SK-N-SH treated with all-trans-retinoic acid at 6 μM for 48 hours (cell line): ENCODE measurements around the gene TSPAN3.

ENCODE experiments used
- ATAC-seq: fragments of 200-7000 bp; cut with Tn5 transposase; 3 replicates; pipeline ENCODE4 v1.9.1; 2020; ENCODE audit warnings: mild to moderate bottlenecking, moderate library complexity
- ARNTL ChIP-seq: fragments of 450-650 bp; formaldehyde crosslinking; IDR thresholded peaks from 2 replicates; pipeline ENCODE4 v1.5.0; 2020; ENCODE audit warnings: low read depth, mild to moderate bottlenecking, moderate library complexity, borderline replicate concordance
- BACH2 ChIP-seq: fragments of 250-450 bp; sonication (Bioruptor Pico); IDR thresholded peaks from 2 replicates; pipeline ENCODE4 v1.9.0; 2021; ENCODE audit warnings: mild to moderate bottlenecking, borderline replicate concordance
- ESRRG ChIP-seq: fragments of 250-450 bp; sonication (Bioruptor Pico); IDR thresholded peaks from 2 replicates; pipeline ENCODE4 v1.6.1; 2021; ENCODE audit warnings: mild to moderate bottlenecking
- ISL1 ChIP-seq: fragments of 250-450 bp; sonication (Bioruptor Pico); IDR thresholded peaks from 2 replicates; pipeline ENCODE4 v2.1.2; 2022; ENCODE audit warnings: mild to moderate bottlenecking, moderate library complexity
- OSR1 ChIP-seq: fragments of 250-450 bp; sonication (Bioruptor Pico); IDR thresholded peaks from 2 replicates; pipeline ENCODE4 v1.8.0; 2022; ENCODE audit warnings: moderate library complexity, mild to moderate bottlenecking, inconsistent platforms
- RARB ChIP-seq: fragments of 250-450 bp; sonication (Bioruptor Pico); IDR thresholded peaks from 2 replicates; pipeline ENCODE4 v1.8.0; 2021; ENCODE audit warnings: mild to moderate bottlenecking, moderate library complexity
- SNAI2 ChIP-seq: fragments of 250-450 bp; sonication (Bioruptor Pico); IDR thresholded peaks from 2 replicates; pipeline ENCODE4 v1.5.0; 2020; ENCODE audit warnings: mild to moderate bottlenecking, moderate library complexity
- TCF4 ChIP-seq: fragments of 250-450 bp; sonication (Bioruptor Pico); IDR thresholded peaks from 2 replicates; pipeline ENCODE4 v1.8.0; 2021; ENCODE audit warnings: mild to moderate bottlenecking, moderate library complexity, borderline replicate concordance
- TOX ChIP-seq: fragments of 250-450 bp; sonication (Bioruptor Pico); IDR thresholded peaks from 2 replicates; pipeline ENCODE4 v1.8.0; 2021; ENCODE audit warnings: mild to moderate bottlenecking, moderate library complexity, borderline replicate concordance
- ZC3H10 ChIP-seq: fragments of 250-450 bp; sonication (Bioruptor Pico); IDR thresholded peaks from 2 replicates; pipeline ENCODE4 v1.5.1; 2021; ENCODE audit warnings: mild to moderate bottlenecking, moderate library complexity
- ZFP30 ChIP-seq: fragments of 450-650 bp; formaldehyde crosslinking; IDR thresholded peaks from 2 replicates; pipeline ENCODE4 v1.5.0; 2022; ENCODE audit warnings: mild to moderate bottlenecking, moderate library complexity
- ZNF565 ChIP-seq: fragments of 450-650 bp; formaldehyde crosslinking; conservative IDR thresholded peaks from 2 replicates; pipeline ENCODE4 v1.5.0; 2020; ENCODE audit warnings: low read depth, mild to moderate bottlenecking, moderate library complexity
- ZNF70 ChIP-seq: fragments of 450-650 bp; formaldehyde crosslinking; IDR thresholded peaks from 2 replicates; pipeline ENCODE4 v1.5.0; 2020; ENCODE audit warnings: mild to moderate bottlenecking, moderate library complexity
- ZNF8 ChIP-seq: fragments of 450-650 bp; formaldehyde crosslinking; IDR thresholded peaks from 2 replicates; pipeline ENCODE4 v1.5.0; 2020; ENCODE audit warnings: mild to moderate bottlenecking, moderate library complexity
- TF ChIP-seq, protein P1 (sequence below): fragments of 250-450 bp; sonication (Bioruptor Pico); IDR thresholded peaks from 2 replicates; pipeline ENCODE4 v1.5.1; 2020; ENCODE audit warnings: low read depth, mild to moderate bottlenecking, moderate library complexity
- TF ChIP-seq, protein P2 (sequence below): fragments of 250-450 bp; sonication (Bioruptor Pico); IDR thresholded peaks from 2 replicates; pipeline ENCODE4 v1.5.0; 2020; ENCODE audit warnings: mild to moderate bottlenecking, moderate library complexity
- TF ChIP-seq, protein P3 (sequence below): fragments of 250-450 bp; sonication (Bioruptor Pico); IDR thresholded peaks from 2 replicates; pipeline ENCODE4 v1.5.1; 2021; ENCODE audit warnings: mild to moderate bottlenecking, moderate library complexity
- TF ChIP-seq, protein P4 (sequence below): fragments of 250-450 bp; sonication (Bioruptor Pico); IDR thresholded peaks from 2 replicates; pipeline ENCODE4 v1.8.0; 2021; ENCODE audit warnings: low read depth, mild to moderate bottlenecking, moderate library complexity, borderline replicate concordance
- TF ChIP-seq, protein P5 (sequence below): fragments of 250-450 bp; sonication (Bioruptor Pico); IDR thresholded peaks from 2 replicates; pipeline ENCODE4 v1.8.0; 2020; ENCODE audit warnings: mild to moderate bottlenecking, moderate library complexity, borderline replicate concordance

Gene TSPAN3

DNA sequence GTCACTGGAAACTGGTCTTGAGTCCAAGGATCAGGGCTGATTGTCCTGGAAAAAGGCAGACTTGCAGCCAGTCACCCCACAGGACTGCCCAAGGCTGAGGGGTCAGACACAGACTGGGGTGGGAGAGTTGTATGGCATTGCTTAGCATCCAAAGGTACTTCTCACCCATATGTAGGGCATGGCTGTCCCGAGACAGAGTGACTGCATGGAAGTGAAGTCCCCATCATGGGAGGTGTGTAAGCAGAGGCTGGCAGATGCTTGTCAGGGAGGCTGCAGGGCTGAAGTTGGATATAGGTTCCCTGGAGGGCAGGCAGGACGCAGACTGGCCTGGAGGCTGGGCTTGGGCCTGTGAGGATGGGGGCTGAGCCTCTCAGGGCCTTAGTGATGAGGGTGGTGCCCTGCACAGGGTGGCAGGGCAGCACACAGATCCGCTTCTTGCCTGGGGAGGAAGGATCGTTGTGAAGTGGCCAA, 44.9 kb downstream of the TSPAN3 start:
- TF ChIP-seq TCF4 (CRISPR knock-in tag) (no peak), ARNTL (CRISPR knock-in tag) (no peak), RARB (no peak)
- TF ChIP-seq, protein P1, sequence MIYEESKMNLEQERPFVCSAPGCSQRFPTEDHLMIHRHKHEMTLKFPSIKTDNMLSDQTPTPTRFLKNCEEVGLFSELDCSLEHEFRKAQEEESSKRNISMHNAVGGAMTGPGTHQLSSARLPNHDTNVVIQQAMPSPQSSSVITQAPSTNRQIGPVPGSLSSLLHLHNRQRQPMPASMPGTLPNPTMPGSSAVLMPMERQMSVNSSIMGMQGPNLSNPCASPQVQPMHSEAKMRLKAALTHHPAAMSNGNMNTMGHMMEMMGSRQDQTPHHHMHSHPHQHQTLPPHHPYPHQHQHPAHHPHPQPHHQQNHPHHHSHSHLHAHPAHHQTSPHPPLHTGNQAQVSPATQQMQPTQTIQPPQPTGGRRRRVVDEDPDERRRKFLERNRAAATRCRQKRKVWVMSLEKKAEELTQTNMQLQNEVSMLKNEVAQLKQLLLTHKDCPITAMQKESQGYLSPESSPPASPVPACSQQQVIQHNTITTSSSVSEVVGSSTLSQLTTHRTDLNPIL (CRISPR knock-in tag) = no peak
- TF ChIP-seq, protein P2, sequence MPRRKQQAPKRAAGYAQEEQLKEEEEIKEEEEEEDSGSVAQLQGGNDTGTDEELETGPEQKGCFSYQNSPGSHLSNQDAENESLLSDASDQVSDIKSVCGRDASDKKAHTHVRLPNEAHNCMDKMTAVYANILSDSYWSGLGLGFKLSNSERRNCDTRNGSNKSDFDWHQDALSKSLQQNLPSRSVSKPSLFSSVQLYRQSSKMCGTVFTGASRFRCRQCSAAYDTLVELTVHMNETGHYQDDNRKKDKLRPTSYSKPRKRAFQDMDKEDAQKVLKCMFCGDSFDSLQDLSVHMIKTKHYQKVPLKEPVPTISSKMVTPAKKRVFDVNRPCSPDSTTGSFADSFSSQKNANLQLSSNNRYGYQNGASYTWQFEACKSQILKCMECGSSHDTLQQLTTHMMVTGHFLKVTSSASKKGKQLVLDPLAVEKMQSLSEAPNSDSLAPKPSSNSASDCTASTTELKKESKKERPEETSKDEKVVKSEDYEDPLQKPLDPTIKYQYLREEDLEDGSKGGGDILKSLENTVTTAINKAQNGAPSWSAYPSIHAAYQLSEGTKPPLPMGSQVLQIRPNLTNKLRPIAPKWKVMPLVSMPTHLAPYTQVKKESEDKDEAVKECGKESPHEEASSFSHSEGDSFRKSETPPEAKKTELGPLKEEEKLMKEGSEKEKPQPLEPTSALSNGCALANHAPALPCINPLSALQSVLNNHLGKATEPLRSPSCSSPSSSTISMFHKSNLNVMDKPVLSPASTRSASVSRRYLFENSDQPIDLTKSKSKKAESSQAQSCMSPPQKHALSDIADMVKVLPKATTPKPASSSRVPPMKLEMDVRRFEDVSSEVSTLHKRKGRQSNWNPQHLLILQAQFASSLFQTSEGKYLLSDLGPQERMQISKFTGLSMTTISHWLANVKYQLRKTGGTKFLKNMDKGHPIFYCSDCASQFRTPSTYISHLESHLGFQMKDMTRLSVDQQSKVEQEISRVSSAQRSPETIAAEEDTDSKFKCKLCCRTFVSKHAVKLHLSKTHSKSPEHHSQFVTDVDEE (CRISPR knock-in tag) = no peak
- ATAC-seq = no peak

DNA sequence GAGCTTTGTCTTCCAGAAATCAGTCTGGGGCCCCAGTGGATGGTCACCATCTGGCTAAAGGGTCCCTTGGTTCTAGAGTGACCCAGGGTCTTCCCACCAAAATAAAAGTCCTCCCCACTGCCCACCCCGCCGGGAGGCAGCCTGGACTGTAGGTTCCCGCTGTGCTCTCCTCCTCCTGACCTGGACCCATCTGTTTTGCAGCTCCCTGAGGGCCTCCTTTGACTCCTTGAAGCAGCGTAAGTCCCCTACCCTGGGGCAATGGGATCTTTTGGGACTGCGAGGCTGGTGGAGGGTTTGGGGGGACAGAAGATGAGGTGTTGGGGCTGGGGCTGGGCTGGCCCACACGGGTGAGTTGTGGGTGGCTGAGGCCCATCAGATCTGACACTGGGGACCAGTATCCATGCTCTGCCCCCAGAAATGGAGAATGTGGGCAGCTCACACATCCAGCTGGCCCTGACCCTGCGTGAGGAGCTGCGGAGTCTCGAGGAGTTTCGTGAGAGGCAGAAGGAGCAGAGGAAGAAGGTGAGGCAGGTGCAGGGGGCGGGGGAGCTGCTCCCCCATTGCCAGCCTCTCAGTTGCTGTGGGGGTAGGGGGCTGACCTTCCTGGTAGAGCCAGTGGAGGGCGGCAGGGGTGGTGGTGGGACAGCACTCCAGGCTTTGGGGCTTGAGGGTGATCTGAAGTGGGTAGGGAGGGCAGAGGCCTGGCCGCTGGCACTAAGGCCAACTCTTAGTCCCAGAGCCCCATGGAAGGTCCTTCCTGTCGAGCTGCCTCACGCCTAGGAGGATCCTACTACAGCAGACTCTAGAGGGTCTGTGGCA, 45.6 kb downstream of the TSPAN3 start:
- TF ChIP-seq ESRRG (CRISPR knock-in tag) = no peak
- TF ChIP-seq ZNF565 (CRISPR knock-in tag) = no peak
- TF ChIP-seq ZNF8 (CRISPR knock-in tag) = no peak
- no peak for TF ChIP-seq ISL1 (CRISPR knock-in tag)
- no peak for TF ChIP-seq TOX
- TF ChIP-seq TCF4 (CRISPR knock-in tag) = no peak
- TF ChIP-seq, protein P3, sequence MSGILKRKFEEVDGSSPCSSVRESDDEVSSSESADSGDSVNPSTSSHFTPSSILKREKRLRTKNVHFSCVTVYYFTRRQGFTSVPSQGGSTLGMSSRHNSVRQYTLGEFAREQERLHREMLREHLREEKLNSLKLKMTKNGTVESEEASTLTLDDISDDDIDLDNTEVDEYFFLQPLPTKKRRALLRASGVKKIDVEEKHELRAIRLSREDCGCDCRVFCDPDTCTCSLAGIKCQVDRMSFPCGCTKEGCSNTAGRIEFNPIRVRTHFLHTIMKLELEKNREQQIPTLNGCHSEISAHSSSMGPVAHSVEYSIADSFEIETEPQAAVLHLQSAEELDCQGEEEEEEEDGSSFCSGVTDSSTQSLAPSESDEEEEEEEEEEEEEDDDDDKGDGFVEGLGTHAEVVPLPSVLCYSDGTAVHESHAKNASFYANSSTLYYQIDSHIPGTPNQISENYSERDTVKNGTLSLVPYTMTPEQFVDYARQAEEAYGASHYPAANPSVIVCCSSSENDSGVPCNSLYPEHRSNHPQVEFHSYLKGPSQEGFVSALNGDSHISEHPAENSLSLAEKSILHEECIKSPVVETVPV = no peak
- TF ChIP-seq, protein P4, sequence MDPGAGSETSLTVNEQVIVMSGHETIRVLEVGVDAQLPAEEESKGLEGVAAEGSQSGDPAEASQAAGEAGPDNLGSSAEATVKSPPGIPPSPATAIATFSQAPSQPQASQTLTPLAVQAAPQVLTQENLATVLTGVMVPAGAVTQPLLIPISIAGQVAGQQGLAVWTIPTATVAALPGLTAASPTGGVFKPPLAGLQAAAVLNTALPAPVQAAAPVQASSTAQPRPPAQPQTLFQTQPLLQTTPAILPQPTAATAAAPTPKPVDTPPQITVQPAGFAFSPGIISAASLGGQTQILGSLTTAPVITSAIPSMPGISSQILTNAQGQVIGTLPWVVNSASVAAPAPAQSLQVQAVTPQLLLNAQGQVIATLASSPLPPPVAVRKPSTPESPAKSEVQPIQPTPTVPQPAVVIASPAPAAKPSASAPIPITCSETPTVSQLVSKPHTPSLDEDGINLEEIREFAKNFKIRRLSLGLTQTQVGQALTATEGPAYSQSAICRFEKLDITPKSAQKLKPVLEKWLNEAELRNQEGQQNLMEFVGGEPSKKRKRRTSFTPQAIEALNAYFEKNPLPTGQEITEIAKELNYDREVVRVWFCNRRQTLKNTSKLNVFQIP (CRISPR knock-in tag) = no peak
- TF ChIP-seq, protein P2 (CRISPR knock-in tag) = no peak
- no peak for TF ChIP-seq ARNTL (CRISPR knock-in tag)
- TF ChIP-seq OSR1 (CRISPR knock-in tag) = no peak
- no peak for TF ChIP-seq ZFP30
- no peak for TF ChIP-seq RARB
- TF ChIP-seq BACH2 (CRISPR knock-in tag) = no peak
- TF ChIP-seq SNAI2 (CRISPR knock-in tag) = no peak
- TF ChIP-seq ZC3H10 = no peak
- TF ChIP-seq, protein P5, sequence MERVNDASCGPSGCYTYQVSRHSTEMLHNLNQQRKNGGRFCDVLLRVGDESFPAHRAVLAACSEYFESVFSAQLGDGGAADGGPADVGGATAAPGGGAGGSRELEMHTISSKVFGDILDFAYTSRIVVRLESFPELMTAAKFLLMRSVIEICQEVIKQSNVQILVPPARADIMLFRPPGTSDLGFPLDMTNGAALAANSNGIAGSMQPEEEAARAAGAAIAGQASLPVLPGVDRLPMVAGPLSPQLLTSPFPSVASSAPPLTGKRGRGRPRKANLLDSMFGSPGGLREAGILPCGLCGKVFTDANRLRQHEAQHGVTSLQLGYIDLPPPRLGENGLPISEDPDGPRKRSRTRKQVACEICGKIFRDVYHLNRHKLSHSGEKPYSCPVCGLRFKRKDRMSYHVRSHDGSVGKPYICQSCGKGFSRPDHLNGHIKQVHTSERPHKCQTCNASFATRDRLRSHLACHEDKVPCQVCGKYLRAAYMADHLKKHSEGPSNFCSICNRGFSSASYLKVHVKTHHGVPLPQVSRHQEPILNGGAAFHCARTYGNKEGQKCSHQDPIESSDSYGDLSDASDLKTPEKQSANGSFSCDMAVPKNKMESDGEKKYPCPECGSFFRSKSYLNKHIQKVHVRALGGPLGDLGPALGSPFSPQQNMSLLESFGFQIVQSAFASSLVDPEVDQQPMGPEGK (CRISPR knock-in tag) = no peak
- TF ChIP-seq ZNF70 (CRISPR knock-in tag) = no peak
- no peak for ATAC-seq
